Posterior cingulate gyrus (tissue), 11 donors: ENCODE data around the gene PLB1.

Experiments
- DNase-seq, 10 donors: peaks; one replicate each; pipeline versions ENCODE4 v3.0.0 to v3.0.0-alpha.2; 2020 to 2021; ENCODE audit warnings: mixed read lengths in 3 of 10
- intact Hi-C: fragments of 100-400 bp; cut with DNase I; formaldehyde crosslinking; loops from one replicate; pipeline ENCODE4 v1.15.1; 2023

PLB1 gene

DNA sequence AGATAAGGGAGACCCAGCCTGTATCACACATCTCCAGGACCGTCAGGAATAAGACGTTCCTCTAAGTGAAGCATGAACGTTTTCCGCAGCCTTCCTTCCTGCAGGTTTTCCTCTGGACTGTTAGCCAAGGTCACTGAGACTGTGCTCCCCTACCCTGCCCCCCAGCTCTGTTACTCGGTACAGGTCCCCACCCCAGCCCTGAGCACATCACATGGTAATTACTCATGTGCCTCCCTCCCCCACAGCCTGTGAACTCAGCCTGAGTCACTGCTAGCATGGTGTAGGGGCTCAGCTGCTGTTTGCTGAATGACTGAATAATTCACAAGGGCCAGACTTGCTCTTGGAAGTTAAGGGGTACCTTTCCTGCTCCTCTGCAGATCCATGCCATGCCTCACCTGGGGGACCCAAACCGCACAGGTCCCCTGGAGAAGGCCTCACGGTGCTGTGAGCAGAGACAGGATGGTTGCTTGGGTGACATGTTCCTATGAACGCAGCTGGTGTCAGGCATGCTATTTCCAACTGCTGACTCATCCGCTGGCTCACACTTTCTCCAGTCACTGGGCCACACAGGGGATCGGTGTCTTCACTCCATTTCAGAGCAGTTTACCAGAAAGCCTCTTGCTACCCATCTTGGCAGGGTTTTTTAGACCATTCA is 88.2 kb downstream of the PLB1 start:
- intact Hi-C loops: no loop called here
- peak; percentile 39 to 96 (median 74) for DNase-seq

DNA sequence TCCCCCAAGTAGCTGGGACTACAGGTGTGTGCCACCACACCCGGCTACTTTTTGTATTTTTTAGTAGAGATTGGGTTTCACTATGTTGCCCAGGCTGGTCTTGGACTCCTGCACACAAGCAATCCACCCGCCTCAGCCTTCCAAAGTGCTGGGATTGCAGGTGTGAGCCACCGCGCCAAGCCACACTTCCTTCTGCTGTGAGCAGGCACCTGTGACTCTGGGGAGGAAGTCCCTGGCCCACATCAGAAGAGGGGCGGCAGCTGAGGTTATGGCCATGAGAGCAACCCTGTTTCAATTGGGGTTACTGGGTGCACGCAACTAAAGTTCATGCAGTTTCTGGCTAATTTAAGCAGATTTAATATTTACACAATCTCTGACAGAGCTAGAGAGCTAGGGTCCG is 91.0 kb downstream of the PLB1 start:
- intact Hi-C loops: no loop called here
- DNase-seq: peak in 2 of 10 donors; percentile 47 to 63

- intact Hi-C loops: no loop called here
Measured at GRCh38 chr2:28587526-28588291, 91.8 kb downstream of the PLB1 start.

DNA sequence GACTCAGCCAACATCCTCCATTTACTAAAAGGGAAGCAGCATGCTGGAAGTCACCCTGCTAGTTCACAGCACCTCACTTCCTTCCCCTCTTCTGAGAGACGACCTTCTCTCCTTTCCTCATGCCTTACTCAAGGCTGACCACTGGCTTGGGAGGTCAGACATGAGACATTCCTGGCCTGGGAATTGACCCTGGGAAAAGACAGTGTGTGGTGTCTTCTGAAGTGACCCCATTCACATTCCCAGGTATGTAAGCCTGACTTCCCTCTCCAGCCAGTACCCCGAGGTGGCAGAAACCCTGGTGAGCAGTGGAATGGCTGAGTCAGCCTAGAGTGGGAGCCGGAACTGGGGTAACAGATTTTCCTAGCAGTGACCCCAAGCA is 92.4 kb downstream of the PLB1 start:
- intact Hi-C loops: no loop called here

More at GRCh38 chr2:28587526-28588291, 91.8 kb downstream of the PLB1 start:
- DNase-seq: peak in 2 of 10 donors; percentile 54 to 85

DNA sequence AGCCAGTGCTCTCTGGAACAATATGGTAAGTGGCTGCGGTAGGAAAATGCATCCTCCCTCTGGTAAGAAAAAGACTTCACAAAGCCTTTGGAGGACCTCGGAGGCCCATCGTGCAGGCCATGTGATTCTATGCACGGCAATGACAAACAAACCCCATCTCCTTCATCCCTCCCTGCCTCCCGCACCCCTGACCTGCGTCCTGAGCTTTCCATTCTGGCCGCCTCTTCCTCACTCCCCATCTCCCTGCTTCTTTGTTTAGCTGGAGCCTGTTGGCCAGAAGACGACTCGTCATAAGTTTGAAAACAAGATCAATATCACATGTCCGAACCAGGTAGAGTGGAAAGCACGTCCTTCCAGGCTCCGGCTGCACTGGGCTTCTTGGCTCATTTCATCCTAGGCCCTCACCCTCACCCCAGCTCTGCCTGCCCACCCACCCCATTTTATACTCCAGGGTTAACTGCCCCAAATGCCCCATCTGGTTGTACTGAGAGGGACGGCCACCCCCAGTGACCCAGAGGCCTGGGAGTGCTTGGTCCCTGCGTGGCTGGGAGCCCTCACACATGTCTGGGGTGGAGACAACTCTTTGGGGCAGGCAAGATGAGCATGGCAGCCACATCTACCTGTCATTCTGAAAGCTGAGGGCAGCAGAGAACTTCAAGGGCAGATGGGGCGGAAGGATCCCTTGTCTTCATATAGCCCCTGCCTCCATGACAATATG is 94.0 kb downstream of the PLB1 start:
- intact Hi-C loops: no loop called here
- peak in 2 of 10 donors; percentile 21 to 38 for DNase-seq

More for the DNA sequence above, 92.4 kb downstream of the PLB1 start:
- DNase-seq: peak in 1 of 10 donors; percentile 52

- peak in 2 of 10 donors; percentile 33 to 59 for DNase-seq
- intact Hi-C loops: no loop called here
Measured at GRCh38 chr2:28590496-28591301, 94.8 kb downstream of the PLB1 start.

DNA sequence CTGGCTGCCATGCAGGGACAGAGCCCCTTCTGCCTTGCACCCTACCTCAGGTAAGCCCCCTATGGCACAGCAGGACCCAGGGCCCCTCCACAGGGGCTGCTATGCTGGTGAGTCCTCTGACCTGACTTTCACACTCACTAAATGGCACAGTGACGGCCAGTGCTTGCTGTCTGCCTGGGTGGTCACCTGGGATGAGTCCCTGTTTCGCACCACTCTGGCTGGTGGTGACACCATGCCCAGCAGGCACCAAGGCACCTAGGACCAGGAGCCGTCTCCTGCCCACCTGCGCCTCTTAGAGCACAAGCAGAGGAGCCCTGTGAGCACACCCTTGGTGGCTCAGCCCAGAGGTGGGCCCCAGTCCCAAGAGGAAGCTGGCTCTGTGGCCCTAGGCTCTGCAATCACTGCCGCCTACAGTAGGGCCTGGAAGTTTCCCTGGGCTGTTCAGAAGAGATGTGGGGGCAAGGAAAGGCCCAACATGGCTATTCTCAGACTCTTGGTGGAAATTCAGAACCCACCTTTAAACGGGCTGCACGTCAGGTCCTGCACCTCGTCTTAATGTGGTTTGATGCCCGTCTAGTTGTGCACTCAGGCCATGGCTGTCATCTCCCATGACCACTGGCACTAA is 96.0 kb downstream of the PLB1 start:
- DNase-seq: peak in 2 of 10 donors; percentile 58 to 59
- intact Hi-C loops: no loop called here

GRCh38 chr2:28592481-28592880 is 96.6 kb downstream of the PLB1 start:
- DNase-seq: peak in 2 of 10 donors; percentile 16 to 39
- intact Hi-C loops: no loop called here

GRCh38 chr2:28593160-28593755 is 97.4 kb downstream of the PLB1 start:
- intact Hi-C loops: no loop called here
- DNase-seq: peak in 2 of 10 donors; percentile 7 to 25

- intact Hi-C loops: loop anchor here (2.0 kb wide), 1 partner anchor 159 kb away; no protein-coding TSS in a partner anchor
- DNase-seq: peak in 1 of 10 donors; percentile 17
Measured at GRCh38 chr2:28594000-28594331, 98.1 kb downstream of the PLB1 start.

DNA sequence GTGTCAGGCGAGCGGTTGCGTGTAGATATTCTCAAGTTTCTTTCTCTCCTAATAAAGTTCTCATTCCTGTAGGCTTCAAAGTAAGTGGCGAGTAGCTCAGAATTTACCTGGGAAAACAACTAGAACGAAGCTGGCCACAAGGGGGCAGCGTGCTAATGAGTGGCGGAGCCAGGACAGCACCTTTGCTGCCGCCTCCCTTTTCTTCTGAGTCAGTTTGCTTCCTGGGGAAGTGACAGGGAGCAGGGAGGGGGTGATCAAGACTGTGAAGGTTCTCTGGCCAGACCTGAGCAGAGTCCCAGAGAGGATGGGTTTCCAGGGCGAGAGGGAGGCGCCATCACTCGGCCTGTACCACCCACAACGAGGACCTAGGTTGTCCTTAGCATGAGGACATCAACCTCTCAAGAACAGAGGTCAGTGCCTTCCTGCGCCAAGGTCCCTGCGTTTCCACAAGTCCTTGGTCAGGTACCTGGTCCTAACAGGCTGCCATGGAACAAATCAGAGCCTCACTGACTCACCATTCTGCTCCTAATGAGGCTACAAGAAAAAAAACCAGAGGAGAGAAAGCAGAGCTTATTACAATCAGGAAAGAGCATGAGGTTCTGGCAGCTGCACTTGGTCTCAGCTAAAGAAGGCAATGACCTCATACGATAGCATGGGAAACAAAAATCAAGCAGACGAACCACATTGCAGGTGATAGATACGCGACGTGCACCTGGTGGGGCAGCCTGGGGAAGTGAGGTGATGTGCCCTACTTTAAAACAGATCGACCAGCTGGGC is 98.7 kb downstream of the PLB1 start:
- DNase-seq: peak; percentile 66 to 96 (median 84)
- intact Hi-C loops: loop anchor here (2.0 kb wide), 1 partner anchor 158 kb away; no protein-coding TSS in a partner anchor

DNA sequence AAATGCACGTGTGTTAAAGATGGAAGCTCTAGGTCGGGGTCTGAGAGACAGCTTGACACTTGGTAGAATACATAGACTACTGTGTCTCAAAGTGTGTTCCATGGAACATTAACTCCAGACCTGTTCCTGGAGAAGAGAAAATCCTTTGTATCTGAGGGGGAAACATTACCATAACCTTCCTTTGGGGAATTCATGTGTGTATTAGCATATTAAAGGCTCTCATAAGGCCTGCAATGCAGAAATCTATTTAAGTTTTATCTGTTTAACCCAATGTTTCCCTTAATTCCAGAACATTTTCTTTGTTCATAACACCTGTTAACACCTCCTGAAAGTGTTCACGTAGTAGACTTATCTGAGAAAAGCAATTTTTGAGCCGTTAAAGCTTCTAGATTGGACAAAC is 99.5 kb downstream of the PLB1 start:
- intact Hi-C loops: loop anchor here (2.0 kb wide), 1 partner anchor 157 kb away; no protein-coding TSS in a partner anchor
- DNase-seq: no peak

DNA sequence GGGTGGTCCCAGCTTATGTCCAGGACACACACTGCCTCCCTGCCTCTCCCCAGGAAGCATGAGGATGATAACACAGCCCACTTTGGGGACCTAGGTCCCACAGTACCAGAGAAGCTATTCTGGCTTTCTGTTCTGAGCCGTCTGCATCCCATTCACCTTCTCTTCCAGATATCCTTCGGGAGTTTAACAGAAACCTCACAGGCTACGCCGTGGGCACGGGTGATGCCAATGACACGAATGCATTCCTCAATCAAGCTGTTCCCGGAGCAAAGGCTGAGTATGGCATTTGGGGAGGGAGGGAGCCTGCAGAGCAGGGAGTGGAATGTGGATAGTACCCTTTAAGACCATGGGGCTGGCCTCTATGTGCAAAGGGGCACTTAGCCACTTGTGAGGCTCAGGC is 102.6 kb downstream of the PLB1 start:
- peak in 2 of 10 donors; percentile 7 to 29 for DNase-seq
- intact Hi-C loops: no loop called here

GRCh38 chr2:28600181-28600580 is 104.3 kb downstream of the PLB1 start:
- DNase-seq: no peak
- intact Hi-C loops: no loop called here

- DNase-seq: peak in 2 of 10 donors; percentile 9 to 56
- intact Hi-C loops: no loop called here
Measured at GRCh38 chr2:28601616-28602015, 105.8 kb downstream of the PLB1 start.

DNA sequence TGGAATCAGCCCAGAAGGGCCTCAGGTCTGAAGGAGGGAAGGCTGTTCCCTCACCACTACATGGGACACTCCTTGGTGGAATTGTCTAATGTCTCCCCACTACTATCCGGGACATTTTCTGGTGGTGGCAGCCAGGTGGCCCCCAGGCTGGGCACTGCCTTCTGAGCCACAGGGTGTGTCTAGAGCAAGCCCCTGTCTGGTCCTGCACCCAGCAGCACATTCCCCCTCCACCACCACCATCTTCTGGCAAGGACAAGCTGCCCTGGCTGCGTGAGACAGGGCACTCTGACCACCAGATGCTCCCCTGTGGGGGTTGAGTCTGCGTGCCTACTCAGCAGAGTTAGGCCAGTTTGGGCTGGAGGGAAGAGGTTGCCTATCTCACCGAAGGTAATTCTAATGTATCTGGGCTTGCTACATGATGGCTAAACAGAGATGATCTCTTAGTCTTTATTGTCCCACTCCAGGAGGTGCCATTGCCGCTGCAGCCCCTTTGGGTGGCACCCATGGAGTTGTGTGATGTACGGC is 106.3 kb downstream of the PLB1 start:
- intact Hi-C loops: no loop called here
- DNase-seq: peak in 2 of 10 donors; percentile 45 to 61

DNA sequence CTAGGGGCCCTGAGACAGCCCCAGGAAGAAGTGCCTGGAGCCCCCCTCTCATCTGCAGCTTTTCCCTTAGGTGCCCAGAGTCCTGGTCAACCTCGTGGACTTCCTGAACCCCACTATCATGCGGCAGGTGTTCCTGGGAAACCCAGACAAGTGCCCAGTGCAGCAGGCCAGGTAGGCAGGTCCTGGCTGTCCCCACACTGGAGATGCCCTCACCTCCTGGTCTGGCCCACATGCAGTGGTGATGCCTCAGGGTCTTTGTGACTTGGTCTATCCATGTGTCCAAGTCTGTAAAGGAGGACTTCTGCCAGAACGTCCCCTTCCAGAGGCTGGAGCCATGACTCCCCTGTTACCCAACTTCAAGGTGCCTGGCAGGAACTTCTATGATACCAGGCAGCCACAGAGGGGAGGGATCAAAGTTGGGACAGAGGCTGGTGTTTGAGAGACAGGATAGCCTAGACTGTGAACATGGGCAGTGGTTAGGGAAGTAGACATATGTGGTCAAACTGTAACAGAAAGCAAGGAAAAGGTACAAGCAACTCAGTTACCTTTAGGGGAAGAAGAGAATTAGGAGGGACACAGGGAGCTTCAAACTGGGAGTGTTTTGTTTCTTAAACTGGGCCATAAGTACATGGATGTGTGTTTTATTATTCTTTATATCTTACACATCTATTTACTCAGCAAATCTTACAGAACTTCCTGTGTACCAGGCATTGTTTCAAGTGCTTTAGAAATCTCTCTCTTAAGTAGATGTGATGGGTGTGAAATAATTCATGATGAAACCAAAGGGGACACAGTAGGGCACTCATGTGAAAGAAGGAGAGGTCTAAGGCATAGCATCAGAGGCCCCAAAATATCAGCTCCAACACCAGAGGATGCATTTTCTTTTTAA is 107.1 kb downstream of the PLB1 start:
- peak in 2 of 10 donors; percentile 45 to 54 for DNase-seq
- intact Hi-C loops: no loop called here
